GM06990 (cell line): ENCODE data around the gene HNRNPM.

Experiments
- DNase-seq: peaks from one replicate; pipeline ENCODE4 v3.0.0-alpha.2; 2011; ENCODE audit not compliant: insufficient read length; ENCODE audit errors: extremely low read depth
- H3K27me3 ChIP-seq: replicated peaks from 2 replicates; pipeline ENCODE4 v1.6.0; 2011; ENCODE audit warnings: low read length; ENCODE audit not compliant: control insufficient read depth, insufficient read depth
- H3K36me3 ChIP-seq: 2 replicates; pipeline ENCODE4 v1.5.1; 2011; ENCODE audit warnings: low read length; ENCODE audit not compliant: control insufficient read depth, insufficient read depth
- H3K4me3 ChIP-seq: replicated peaks from 2 replicates; pipeline ENCODE4 v1.5.1; 2011; ENCODE audit warnings: low read depth, mild to moderate bottlenecking, control low read depth, low read length
- CTCF ChIP-seq: IDR thresholded peaks from 2 replicates; pipeline ENCODE4 v1.5.1; 2011; ENCODE audit warnings: low read length, control low read depth, mild to moderate bottlenecking, inconsistent platforms; ENCODE audit not compliant: insufficient read depth, poor library complexity, severe bottlenecking

Gene HNRNPM

DNA sequence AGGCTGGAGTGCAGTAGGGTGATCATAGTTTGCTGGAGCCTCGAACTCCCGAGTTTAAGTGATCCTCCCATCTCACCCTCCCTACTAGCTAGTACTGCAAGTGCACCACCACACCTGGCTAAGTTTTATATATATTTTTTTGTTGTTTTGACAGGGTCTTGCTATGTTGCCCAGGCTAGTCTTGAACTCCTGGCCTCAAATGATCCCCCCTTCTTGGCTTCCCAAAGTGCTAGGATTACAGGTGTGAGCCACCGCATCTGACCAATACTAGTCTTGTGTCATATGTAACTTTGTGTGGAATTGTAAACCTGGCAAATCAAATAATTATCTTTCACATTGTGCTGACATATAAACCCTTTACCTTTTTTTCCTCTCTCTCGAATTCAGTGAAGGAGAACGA lies 10.2 kb downstream of the HNRNPM start:
- no peak for TF ChIP-seq CTCF
- peaks cover 16% of the 10 kb centered on the region for H3K36me3 ChIP-seq
- no peak for DNase-seq
- H3K27me3 ChIP-seq = no peaks in the 10 kb centered on the region
- H3K4me3 ChIP-seq = no peak overlapping the region

- no peak for DNase-seq
- Histone ChIP-seq H3K36me3 (peaks cover 16% of the 10 kb centered on the region), H3K27me3 (no peaks in the 10 kb centered on the region), H3K4me3 (no peak overlapping the region)
- TF ChIP-seq CTCF = no peak
These were observed 11.3 kb downstream of the HNRNPM start for GRCh38 chr19:8456064-8456463.

- DNase-seq = no peak
- no peak for TF ChIP-seq CTCF
- H3K36me3 ChIP-seq = peaks cover 21% of the 10 kb centered on the region
- no peaks in the 10 kb centered on the region for H3K27me3 ChIP-seq
- H3K4me3 ChIP-seq = no peak overlapping the region
These were observed 12.4 kb downstream of the HNRNPM start for GRCh38 chr19:8457209-8457608.

- H3K4me3 ChIP-seq = no peak overlapping the region
- DNase-seq = no peak
- TF ChIP-seq CTCF = no peak
- peaks cover 20% of the 10 kb centered on the region for H3K36me3 ChIP-seq
- H3K27me3 ChIP-seq = no peaks in the 10 kb centered on the region
These were observed 13.1 kb downstream of the HNRNPM start for GRCh38 chr19:8457827-8458226.

DNA sequence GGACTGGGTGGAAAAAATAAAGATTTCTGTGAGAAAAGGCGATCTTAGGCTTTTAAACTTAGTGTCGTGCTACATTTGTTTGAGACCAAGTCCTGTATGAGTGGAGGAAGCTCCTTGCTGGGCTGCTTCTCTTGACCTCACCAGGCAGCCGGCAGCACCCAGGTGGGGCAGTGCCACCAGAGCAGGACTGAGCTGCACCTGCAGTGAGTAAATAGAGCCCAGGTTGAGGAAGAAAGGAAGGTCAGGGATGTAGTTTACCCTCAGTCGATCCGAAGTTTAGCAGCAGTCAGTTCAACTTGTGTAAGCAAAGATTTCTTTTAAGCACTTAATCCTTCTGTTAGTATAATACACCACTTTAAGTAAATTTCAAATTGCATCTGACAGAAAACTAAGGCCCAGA lies 13.6 kb downstream of the HNRNPM start:
- no peak for DNase-seq
- peaks cover 19% of the 10 kb centered on the region for H3K36me3 ChIP-seq
- no peaks in the 10 kb centered on the region for H3K27me3 ChIP-seq
- TF ChIP-seq CTCF = no peak
- H3K4me3 ChIP-seq = no peak overlapping the region

DNA sequence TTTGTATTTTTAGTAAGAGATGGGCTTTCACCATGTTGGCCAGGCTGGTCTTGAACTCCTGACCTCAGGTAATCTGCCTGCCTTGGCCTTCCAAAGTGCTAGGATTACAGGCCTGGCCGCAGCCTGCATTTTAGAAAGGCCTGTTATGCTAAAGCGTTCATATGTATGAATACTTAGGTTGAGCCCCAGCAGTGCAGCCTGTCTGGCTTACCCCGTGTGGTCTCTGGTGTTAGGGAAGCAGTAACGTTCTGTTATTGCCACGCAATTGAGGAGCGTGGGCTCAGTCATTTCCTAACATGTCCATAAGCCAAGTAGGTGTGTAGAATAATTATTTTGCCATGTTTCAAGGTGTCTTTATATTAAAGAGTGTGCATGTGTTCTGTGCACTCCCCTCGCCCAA lies 14.3 kb downstream of the HNRNPM start:
- no peak for DNase-seq
- Histone ChIP-seq H3K36me3 (peaks cover 19% of the 10 kb centered on the region), H3K4me3 (no peak overlapping the region), H3K27me3 (no peaks in the 10 kb centered on the region)
- no peak for TF ChIP-seq CTCF
